HG02938 (cell line): ENCODE measurements around the gene ABLIM3.

Experiments
- ATAC-seq: cut with Tn5 transposase; IDR thresholded peaks from one replicate; pipeline ENCODE4 v1.9.1; 2021; ENCODE audit warnings: mild to moderate bottlenecking, moderate library complexity; ENCODE audit not compliant: unreplicated experiment

The ABLIM3 gene

GRCh38 chr5:149132474-149132873 lies 8.8 kb upstream of the ABLIM3 start:
- no peak for ATAC-seq

DNA sequence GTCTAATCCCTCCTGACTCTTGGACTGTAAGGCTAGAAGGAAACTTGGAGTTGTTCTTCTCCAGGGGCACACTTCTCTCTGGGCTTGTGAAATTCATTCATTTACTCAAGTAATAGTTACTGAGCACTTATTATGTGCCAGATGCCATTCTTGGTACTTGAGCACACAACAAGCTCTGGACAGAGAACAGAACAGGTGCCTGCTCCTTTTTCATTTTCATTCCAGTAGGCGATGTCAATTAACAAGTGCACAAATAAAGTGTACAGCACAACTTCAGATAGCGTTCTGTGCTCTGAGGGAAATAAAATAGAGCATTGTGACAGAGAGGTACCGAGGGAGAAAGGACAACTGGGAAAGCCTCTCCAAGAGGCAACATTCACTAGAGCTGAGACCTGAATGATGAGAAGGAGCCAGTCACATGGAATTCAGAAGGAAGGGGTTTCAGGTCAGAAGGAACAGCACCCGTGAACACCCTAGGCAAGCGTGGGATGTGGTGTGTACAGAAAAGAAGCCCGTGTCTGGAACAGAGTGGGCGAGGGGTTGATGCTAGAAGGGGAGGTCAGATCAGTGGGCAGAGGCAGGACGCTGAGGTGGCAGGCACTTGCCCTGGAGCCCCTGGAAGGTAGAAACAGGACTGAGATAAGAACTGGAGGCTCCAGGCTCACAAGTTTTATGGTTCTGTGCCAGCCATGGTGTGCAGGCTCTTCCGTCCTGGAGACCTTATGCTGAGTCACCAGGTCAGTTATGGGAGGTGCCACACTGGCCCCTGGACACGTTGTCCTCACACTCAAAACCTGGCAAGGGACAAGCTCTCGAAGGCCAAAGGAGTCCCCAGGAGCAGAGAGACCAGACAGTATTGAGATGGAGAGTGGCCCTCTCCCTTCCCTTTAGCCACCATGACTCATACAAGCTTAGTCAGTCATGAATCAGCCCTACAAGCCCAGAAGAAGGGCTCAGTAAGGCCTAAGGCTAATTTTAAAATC lies 7.2 kb upstream of the ABLIM3 start:
- ATAC-seq = no peak

- ATAC-seq = no peak
Observed at GRCh38 chr5:149134778-149135500, 6.4 kb upstream of the ABLIM3 start.

GRCh38 chr5:149135536-149136201 lies 5.6 kb upstream of the ABLIM3 start:
- ATAC-seq = no peak

DNA sequence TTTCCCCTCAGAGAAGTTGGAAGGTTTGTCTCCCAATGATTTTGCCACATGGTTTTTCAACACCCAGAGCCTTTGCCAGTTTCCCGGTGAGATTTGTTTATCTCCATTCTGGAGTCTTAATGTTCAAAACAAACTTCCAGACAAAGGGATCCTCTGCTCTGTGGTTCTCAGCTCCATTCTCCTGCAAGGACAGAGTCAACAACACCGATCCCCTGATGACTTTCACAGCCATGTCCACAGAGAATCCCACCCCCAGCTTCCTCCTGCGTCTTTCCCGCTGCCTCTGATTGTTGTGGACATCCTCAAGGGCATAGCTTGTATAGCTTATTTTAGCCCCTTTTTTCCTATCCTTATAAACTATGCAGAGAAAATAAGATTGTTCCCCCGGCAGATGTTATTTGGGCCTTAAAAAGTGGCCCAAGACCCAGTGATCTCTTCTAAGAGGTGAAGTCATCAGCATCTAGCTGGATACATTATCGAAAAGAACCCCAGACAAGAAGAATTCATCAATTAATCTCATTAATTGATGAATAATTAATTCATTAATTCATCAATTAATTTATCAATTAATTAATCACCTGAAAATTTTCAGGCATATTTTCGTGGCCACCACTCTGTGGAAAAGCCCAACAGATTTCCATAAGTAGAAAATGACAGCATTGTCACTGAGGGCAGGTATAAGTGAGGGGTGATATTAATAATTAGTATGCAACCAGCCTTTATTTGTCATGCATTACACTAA lies 2.9 kb upstream of the ABLIM3 start:
- no peak for ATAC-seq

DNA sequence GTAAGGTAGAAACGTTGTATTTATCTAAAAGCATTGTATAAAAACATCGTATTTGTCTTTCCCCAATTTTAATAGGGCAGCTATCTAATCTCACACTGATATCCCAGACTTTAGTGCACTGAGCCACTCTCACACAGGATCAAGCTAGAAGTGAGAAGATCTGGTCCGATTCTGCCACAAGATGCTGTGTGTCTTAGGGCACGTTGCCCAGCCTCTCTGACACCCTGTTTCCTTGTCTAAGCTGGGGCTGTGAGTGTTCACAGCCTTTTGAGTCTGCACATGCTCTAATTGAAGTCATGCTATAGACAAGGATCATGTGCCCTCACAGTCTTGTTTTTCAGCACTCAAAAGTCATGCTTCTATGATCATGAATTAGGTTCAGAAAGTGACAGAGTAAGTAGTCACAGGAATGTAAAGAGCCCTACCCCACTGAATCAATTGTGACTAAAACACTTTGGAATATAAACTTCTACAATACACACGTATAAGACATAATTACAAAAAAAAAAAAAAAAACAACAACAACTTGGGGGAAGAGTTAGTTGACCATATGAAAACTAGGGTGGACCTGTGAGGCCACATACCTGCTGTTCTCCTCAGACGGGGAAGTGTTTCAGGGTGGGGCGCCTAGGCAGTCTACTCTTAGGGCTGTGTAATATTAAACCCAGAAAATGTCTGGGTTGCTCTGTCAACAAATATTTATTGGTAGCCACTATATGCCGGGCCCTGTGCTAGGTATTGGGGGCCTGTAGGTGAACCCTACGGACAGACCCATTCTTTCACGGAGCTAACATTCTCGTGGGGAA lies 893 bp upstream of the ABLIM3 start:
- ATAC-seq = no peak

DNA sequence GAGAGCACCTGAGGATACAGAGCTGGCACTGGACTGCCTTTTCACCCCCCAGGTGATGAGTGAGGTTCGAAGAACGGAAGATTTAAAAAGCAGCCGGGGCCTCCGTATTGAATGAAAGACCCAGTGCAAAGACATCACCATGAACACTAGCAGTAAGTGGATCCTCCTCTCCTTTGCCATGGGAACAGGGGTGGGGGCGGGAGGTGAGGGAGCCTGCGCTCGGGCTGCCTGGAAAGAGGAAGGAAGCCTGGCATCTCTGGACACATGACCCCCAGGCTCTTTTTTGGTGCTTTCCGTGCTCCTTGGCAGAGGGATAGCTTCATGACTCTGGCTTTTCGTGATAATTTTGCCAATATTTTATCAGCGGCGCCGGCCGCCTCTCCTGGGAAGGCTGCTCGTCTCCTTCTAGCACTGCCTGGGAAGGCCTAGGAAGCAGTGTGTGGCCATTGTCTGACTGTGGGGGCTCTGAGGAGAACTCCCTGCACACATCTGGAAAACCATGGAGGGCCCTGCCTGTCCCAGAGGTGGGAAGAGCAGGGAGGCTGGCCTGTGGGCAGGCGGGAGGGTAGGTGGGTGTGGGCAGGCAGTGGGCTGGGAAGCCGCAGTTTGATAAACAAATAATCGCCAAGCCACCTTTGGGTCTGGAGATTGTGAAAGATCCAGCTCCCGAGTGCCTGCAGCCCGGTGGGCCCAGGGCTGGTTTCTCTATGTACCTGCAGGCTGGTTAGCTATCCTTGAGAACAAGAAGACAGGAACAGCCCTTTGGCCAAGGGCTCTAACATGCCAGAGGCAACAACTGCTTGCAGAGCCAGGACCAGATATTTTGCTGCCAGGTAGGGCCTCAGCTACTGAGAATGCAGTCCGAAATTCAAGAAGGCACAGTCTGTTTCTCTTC lies 911 bp downstream of the ABLIM3 start:
- peak; percentile 7 for ATAC-seq

GRCh38 chr5:149143470-149143869 lies 2.2 kb downstream of the ABLIM3 start:
- no peak for ATAC-seq

GRCh38 chr5:149144637-149145036 lies 3.3 kb downstream of the ABLIM3 start:
- no peak for ATAC-seq

- ATAC-seq = no peak
Observed at GRCh38 chr5:149145138-149145537, 3.8 kb downstream of the ABLIM3 start.

- no peak for ATAC-seq
Observed at GRCh38 chr5:149147676-149148075, 6.4 kb downstream of the ABLIM3 start.

DNA sequence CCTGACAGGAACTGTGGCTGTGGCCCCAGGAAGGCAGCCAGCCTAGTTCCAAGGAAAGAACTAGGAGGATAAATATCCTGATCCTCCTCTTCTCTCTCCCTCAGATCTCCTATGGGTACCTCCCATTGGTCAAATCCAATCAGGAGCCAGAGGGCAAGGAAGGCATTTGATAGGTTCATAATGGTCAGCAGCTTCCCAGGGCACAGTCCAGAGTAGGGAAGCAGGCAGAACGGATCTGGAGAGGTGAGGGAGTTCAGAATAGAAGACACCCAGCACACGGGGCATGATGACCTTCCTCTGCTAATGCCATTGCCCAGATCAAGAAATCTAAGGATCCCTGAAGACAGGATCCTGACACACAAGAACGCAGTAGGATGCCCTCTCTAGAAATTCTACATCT lies 8.6 kb downstream of the ABLIM3 start:
- no peak for ATAC-seq

DNA sequence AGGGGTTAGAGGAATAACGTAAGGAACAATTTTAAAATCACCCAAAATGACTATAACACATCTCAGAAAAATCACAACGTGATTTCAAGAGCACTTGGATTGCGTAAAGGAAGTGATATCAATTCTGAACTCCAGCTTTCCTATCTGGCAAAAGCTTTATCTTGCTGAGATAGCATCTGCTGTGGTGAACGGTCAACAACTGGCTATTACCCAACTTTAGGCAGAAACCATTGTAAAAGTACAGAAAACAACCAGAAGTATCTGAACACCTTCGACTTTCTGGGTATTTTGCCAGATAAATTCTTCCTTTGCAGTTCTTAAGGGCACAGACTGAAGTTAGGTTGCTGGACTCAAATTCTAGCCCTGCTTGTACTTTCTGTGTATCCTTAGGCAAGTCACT lies 9.2 kb downstream of the ABLIM3 start:
- no peak for ATAC-seq

DNA sequence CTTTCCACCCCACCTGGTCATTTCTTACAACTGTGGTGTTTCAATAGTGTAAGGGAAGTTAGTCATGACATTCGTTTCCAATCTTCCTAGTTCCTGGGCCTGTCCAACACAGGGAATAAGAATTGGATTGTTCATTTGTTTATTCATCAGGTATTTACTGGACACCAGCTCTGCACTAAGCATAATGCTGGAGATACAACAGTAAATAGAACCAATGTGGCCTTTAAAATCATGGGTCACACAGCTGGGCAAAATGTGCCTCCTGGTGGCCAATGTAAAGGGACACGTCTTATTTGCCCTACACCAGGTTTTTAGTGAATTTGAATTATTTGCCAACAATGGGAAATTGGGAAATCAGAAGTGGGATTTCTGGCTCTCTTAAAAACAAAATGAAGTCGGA lies 10.4 kb downstream of the ABLIM3 start:
- no peak for ATAC-seq

DNA sequence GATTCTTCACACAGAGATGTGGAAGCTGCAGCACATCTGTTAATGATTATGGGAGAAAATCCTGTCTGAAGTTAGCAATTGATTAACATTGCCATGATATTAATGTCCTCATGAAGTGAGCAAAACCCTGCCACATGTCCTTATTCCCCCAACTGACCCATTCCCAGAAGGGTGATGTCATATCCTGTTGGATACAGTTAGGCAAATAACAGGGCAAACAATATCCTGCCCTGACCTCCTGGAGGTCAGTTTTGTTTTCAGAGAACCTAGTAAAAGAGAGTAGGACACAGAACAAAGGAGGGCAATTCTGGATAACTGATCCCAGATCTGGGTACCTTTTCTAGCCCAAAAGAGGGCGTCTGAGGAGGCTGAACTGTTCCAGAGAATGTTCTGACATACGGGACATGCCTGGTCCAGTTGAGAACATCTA lies 11.0 kb downstream of the ABLIM3 start:
- ATAC-seq = no peak

- no peak for ATAC-seq
Observed at GRCh38 chr5:149153193-149153750, 12.0 kb downstream of the ABLIM3 start.

- no peak for ATAC-seq
Observed at GRCh38 chr5:149153751-149154610, 12.7 kb downstream of the ABLIM3 start.

DNA sequence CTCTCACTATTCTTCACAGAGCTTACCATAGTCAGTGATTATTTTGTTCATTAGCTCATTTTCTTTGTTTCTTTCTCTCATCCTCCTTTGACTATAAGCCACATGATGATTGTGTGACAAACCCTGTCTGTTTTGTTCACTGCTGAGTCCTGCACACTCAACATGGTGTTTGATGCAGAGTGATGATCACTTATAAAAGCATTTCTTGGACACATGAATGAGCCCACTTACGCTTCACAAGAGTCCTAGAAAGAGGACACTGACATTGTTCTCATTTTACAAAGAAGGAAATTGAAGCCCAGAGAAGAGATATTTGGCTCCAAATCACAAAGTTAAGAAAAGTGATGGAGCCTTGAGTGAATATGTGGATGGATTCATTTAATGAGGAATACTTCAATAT lies 13.4 kb downstream of the ABLIM3 start:
- no peak for ATAC-seq
